Measurements from ENCODE around the gene RAB11A.

The RAB11A gene

GRCh38 chr15:65885668-65886218 is 16.5 kb downstream of the RAB11A start:
- no peak for DNase-seq (ENCODE audit: low read depth, low spot score)

- DNase-seq (ENCODE audit: low read depth, low spot score), result no peak
These were observed 18.3 kb downstream of the RAB11A start for GRCh38 chr15:65887565-65887964.

- no peak for DNase-seq (ENCODE audit: low read depth, low spot score)
These were observed 19.7 kb downstream of the RAB11A start for GRCh38 chr15:65888981-65889380.

GRCh38 chr15:65893060-65893459 is 23.8 kb downstream of the RAB11A start:
- DNase-seq (ENCODE audit: low read depth, low spot score), result no peak

- no peak for DNase-seq (ENCODE audit: low read depth, low spot score)
These were observed 26.9 kb downstream of the RAB11A start for GRCh38 chr15:65896236-65896635.

- no peak for DNase-seq (ENCODE audit: low read depth, low spot score)
These were observed 31.2 kb downstream of the RAB11A start for GRCh38 chr15:65900488-65900887.

- DNase-seq (ENCODE audit: low read depth, low spot score), result no peak
These were observed 32.0 kb downstream of the RAB11A start for GRCh38 chr15:65901336-65901735.

- DNase-seq (ENCODE audit: low read depth, low spot score), result no peak
These were observed 32.5 kb downstream of the RAB11A start for GRCh38 chr15:65901836-65902235.

- DNase-seq (ENCODE audit: low read depth, low spot score), result no peak
These were observed 33.1 kb downstream of the RAB11A start for GRCh38 chr15:65902373-65902772.

- no peak for DNase-seq (ENCODE audit: low read depth, low spot score)
These were observed 34.2 kb downstream of the RAB11A start for GRCh38 chr15:65903296-65904073.

- no peak for DNase-seq (ENCODE audit: low read depth, low spot score)
These were observed 35.0 kb downstream of the RAB11A start for GRCh38 chr15:65904301-65904700.

- no peak for DNase-seq (ENCODE audit: low read depth, low spot score)
These were observed 37.1 kb downstream of the RAB11A start for GRCh38 chr15:65906396-65906795.

- DNase-seq (ENCODE audit: low read depth, low spot score), result no peak
These were observed 38.4 kb downstream of the RAB11A start for GRCh38 chr15:65907661-65908060.

- DNase-seq (ENCODE audit: low read depth, low spot score), result no peak
These were observed 39.6 kb downstream of the RAB11A start for GRCh38 chr15:65908876-65909275.

- no peak for DNase-seq (ENCODE audit: low read depth, low spot score)
These were observed 40.5 kb downstream of the RAB11A start for GRCh38 chr15:65909831-65910230.

GRCh38 chr15:65910341-65910740 is 41.0 kb downstream of the RAB11A start:
- DNase-seq (ENCODE audit: low read depth, low spot score), result no peak

GRCh38 chr15:65912235-65912634 is 42.9 kb downstream of the RAB11A start:
- DNase-seq (ENCODE audit: low read depth, low spot score), result no peak

- DNase-seq (ENCODE audit: low read depth, low spot score), result no peak
These were observed 44.4 kb downstream of the RAB11A start for GRCh38 chr15:65913631-65914199.

GRCh38 chr15:65914386-65914785 is 45.1 kb downstream of the RAB11A start:
- DNase-seq (ENCODE audit: low read depth, low spot score), result no peak

- DNase-seq (ENCODE audit: low read depth, low spot score), result no peak
These were observed 46.0 kb downstream of the RAB11A start for GRCh38 chr15:65914981-65915925.

- DNase-seq (ENCODE audit: low read depth, low spot score), result no peak
These were observed 46.9 kb downstream of the RAB11A start for GRCh38 chr15:65916041-65916663.

Measured in smooth muscle cell of the brain vasculature (primary cell).